ENCODE data around the gene CYBC1. TPM values are rescaled to one million over a fixed set of nuclear protein-coding genes. Genes with fewer than 3 reads are reported as not detected.
A peak's percentile ranks its signal among the peaks of the same experiment; 100 is the strongest.

Gene CYBC1
- total and polyA plus RNA-seq, 8 donors: 29.3 to 66.9 (median 41.0) TPM

DNA sequence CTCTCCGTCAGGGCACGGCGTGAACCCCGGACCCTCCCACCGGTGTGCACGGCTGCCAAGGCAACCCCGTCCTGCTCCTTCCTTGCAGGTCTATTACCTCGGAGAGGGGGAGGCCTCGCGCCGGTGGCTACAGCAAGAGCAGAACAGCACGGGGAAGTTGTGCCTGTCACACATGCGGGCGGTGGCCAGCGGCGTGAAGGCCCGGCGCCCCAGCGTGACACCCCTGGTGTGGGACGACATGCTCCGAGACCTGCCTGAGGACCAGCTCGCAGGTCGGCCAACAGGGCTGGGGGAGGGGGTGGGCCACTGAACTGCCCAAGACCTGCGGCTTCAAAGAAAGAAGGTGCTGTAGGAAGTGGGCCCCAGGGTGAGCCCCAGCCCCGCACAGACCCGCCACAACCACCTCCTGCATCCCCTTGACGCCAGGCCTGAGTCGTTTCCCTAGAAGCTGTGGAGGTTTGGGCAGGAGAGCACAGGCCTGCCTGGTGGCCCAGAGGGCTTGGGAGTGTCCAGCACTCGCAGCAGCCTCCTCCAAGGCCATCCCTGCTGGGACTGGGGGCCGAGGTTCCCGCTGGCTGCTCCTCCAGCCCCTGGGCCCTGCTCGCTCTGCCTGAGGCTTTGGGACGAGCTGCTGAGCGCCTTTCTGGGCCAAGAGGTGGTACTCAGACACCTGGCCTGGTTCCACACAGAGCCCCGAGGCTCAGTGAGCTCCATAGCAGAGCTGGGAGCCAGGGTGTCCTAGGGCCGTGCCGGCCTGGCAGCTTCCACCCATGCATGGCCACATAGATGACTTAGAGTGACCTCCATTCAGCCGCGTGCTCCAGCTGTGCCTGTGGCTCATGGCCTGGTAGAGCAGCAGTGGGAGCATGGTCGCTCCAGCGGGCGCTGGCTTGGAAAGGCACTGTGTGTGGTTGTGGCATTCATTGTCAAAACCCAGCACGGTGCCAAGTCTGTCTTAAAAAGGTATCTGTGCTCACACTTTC lies 14.7 kb downstream of the CYBC1 start:
- Histone ChIP-seq H3K9me3 (no peaks in the 10 kb centered on the region), H3K27me3 (no peaks in the 10 kb centered on the region), H3K4me3 (no peak overlapping the region), H3K36me3 (no peaks in the 10 kb centered on the region), H3K4me1 (peaks cover 5 to 10% (median 9%) of the 10 kb centered on the region in 3 donors), H3K27ac (peak overlapping the region in 3 of 4 donors; percentile 25 to 41 (median 35))
- FAIRE-seq (no peak), ATAC-seq (peak; percentile 15 to 35 (median 24)), DNase-seq (peak in 3 of 6 donors; percentile 44 to 79 (median 62))
- no peak for TF ChIP-seq CTCF (IDR thresholded peaks at IDR 0.05)
- WGBS, 2 donors: 78 to 83% methylated on average over 42 to 43 of the region's 43 CpGs
- intact Hi-C loops (cut with DNase I): no loop called here

- no peak for ATAC-seq
- Histone ChIP-seq H3K27ac (no peak overlapping the region), H3K9me3 (no peaks in the 10 kb centered on the region), H3K36me3 (no peaks in the 10 kb centered on the region), H3K4me3 (no peak overlapping the region), H3K4me1 (peaks cover 5 to 10% (median 9%) of the 10 kb centered on the region in 3 donors), H3K27me3 (no peaks in the 10 kb centered on the region)
- no peak for TF ChIP-seq CTCF (IDR thresholded peaks at IDR 0.05)
- intact Hi-C loops (cut with DNase I): no loop called here
- WGBS, 2 donors: 93 to 95% methylated on average over 12 of the region's 12 CpGs
- no peak for FAIRE-seq
- peak in 1 of 6 donors; percentile 54 for DNase-seq
These were observed 15.4 kb downstream of the CYBC1 start for GRCh38 chr17:82435103-82435502.

DNA sequence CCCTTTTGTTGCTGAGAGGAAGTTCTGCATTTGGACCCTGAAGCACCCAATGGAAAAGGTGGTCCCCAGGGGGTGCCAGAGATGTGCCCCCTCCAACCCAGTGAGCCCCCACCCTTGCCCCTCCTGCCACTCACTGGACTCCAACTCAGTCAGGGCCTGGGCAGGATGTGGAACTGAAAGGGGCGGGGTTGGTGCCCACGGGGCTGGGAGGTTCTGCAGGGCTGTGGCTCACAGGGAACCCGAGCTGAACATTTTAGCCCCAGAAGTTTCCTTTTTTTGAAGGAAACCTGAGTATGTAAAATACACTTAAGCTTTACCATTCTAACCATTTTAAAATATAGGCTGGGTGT lies 16.4 kb downstream of the CYBC1 start:
- H3K27ac ChIP-seq: no peak overlapping the region
- TF ChIP-seq CTCF (IDR thresholded peaks at IDR 0.05): no peak
- DNase-seq: peak in 1 of 6 donors; percentile 38
- no peak overlapping the region for H3K4me3 ChIP-seq
- peaks cover 5 to 10% (median 9%) of the 10 kb centered on the region in 3 donors for H3K4me1 ChIP-seq
- no peaks in the 10 kb centered on the region for H3K27me3 ChIP-seq
- 84% methylated on average over 3 of the region's 3 CpGs for WGBS, 2 donors
- intact Hi-C loops (cut with DNase I): no loop called here
- FAIRE-seq: no peak
- H3K36me3 ChIP-seq: no peaks in the 10 kb centered on the region
- no peaks in the 10 kb centered on the region for H3K9me3 ChIP-seq
- ATAC-seq: no peak

- H3K27me3 ChIP-seq: no peaks in the 10 kb centered on the region
- intact Hi-C loops (cut with DNase I): no loop called here
- DNase-seq (peak in 1 of 6 donors; percentile 75), FAIRE-seq (no peak), ATAC-seq (no peak)
- no peak for TF ChIP-seq CTCF (IDR thresholded peaks at IDR 0.05)
- no peaks in the 10 kb centered on the region for H3K36me3 ChIP-seq
- 92% methylated on average over 32 of the region's 32 CpGs for WGBS, 2 donors
- H3K4me3 ChIP-seq: no peak overlapping the region
- H3K4me1 ChIP-seq: peaks cover 5 to 10% (median 9%) of the 10 kb centered on the region in 3 donors
- no peaks in the 10 kb centered on the region for H3K9me3 ChIP-seq
- H3K27ac ChIP-seq: no peak overlapping the region
These were observed 16.9 kb downstream of the CYBC1 start for GRCh38 chr17:82433560-82434215.
